Measurements from ENCODE around the gene KCNIP3.

DNA sequence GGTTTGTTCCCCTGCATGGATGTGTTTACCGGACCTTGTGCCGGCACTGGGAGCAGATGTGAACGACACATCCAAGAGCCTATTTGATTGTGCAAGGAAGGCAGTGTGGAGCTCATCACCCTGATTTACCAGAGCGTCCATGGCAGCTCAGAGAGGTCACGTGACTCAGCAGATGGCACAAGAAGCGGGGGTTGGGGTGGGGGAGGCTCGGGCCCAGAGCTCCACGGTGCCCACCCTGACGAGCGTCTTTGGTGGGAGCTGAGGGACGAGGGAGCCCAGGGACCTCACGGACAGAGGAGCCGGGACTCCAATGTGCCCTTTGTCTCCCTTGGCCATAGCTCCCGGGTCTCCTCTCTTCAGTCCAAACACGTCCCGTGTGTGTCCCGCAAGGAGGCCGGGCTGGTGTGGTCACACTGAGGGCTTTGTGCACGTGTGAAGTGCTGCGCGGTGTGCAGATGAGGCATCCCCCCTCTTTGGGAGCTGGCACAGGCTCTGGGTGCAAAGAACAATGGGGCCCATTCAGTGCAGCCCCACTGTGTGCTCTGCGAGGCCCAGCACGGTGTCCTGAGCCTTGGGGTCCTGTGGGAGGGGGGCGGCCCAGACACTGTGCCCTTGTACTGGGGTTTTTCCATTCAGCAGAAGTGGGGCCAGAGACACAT is 15.5 kb downstream of the KCNIP3 start:
- no peak for TF ChIP-seq CTCF (IDR thresholded peaks at IDR 0.05)
- TF ChIP-seq REST (IDR thresholded peaks at IDR 0.05; ENCODE audit: low read depth, low read length), result no peak
- no peak for TF ChIP-seq JUND (IDR thresholded peaks at IDR 0.05)
- TF ChIP-seq TEAD4 (IDR thresholded peaks at IDR 0.05; ENCODE audit: borderline replicate concordance, insufficient read depth), result no peak
- no peak for TF ChIP-seq RFX5 (IDR thresholded peaks at IDR 0.05; ENCODE audit: low read length)
- TF ChIP-seq POLR2AphosphoS5 (IDR thresholded peaks at IDR 0.05; ENCODE audit: low read depth, low read length), result no peak
- no peak for TF ChIP-seq MAX (IDR thresholded peaks at IDR 0.05; ENCODE audit: low read depth)
- no peak for TF ChIP-seq EZH2phosphoT487 (IDR thresholded peaks at IDR 0.05; ENCODE audit: borderline replicate concordance, low read depth)
- TF ChIP-seq RAD21 (IDR thresholded peaks at IDR 0.05; ENCODE audit: low read length), result no peak
- no peak for TF ChIP-seq TAF1 (IDR thresholded peaks at IDR 0.05; ENCODE audit: borderline replicate concordance, low read depth, low read length)
